Karpas-422 (cell line): Measurements from ENCODE around the gene ISOC1. TPM values are rescaled to one million over a fixed set of nuclear protein-coding genes. Genes with fewer than 3 reads are reported as not detected.

Experiments
- DNase-seq: peaks from one replicate; pipeline ENCODE4 v3.0.0-alpha.2; 2015
- H2AFZ ChIP-seq: fragments of 200-600 bp; sonication (generic); 2 replicates; pipeline ENCODE4 v1.6.1; 2014; ENCODE audit warnings: antibody characterized with exemption, low read length, mixed read lengths
- H3K27ac ChIP-seq: fragments of 200-600 bp; sonication (generic); 2 replicates; pipeline ENCODE4 v1.5.1; 2014; ENCODE audit warnings: mild to moderate bottlenecking, low read length, moderate library complexity
- H3K27me3 ChIP-seq: fragments of 200-600 bp; sonication (generic); 2 replicates; pipeline ENCODE4 v1.6.1; 2014; ENCODE audit warnings: low read length, mixed read lengths
- H3K36me3 ChIP-seq: fragments of 200-600 bp; sonication (generic); 2 replicates; pipeline ENCODE4 v1.6.1; 2014; ENCODE audit warnings: low read length, mixed read lengths; ENCODE audit not compliant: insufficient read depth
- H3K4me1 ChIP-seq: fragments of 200-600 bp; sonication (generic); 2 replicates; pipeline ENCODE4 v1.6.1; 2014; ENCODE audit warnings: mild to moderate bottlenecking, low read length, mixed read lengths
- H3K4me2 ChIP-seq: fragments of 200-600 bp; sonication (generic); 2 replicates; pipeline ENCODE4 v1.6.1; 2014; ENCODE audit warnings: low read length, low read depth, mild to moderate bottlenecking; ENCODE audit not compliant: poor library complexity, severe bottlenecking
- H3K4me3 ChIP-seq: fragments of 200-600 bp; sonication (generic); 2 replicates; pipeline ENCODE4 v1.5.1; 2014; ENCODE audit warnings: mild to moderate bottlenecking, antibody characterized with exemption, low read length, mixed read lengths
- H3K79me2 ChIP-seq: fragments of 200-600 bp; sonication (generic); 2 replicates; pipeline ENCODE4 v1.6.1; 2014; ENCODE audit warnings: mild to moderate bottlenecking, low read length, mixed read lengths
- H3K9ac ChIP-seq: fragments of 200-600 bp; sonication (generic); 2 replicates; pipeline ENCODE4 v1.6.0; 2014; ENCODE audit warnings: low read length
- H3K9me2 ChIP-seq: fragments of 200-600 bp; sonication (generic), shearing (Covaris generic); replicated peaks from 2 replicates; pipeline ENCODE4 v1.6.0; 2014; ENCODE audit warnings: mild to moderate bottlenecking, low read length, moderate library complexity; ENCODE audit not compliant: insufficient read depth
- H3K9me3 ChIP-seq: fragments of 300-700, 200-600 bp; sonication (generic); 2 replicates; pipeline ENCODE4 v1.6.1; 2014; ENCODE audit warnings: low read length, mixed read lengths
- H4K20me1 ChIP-seq: fragments of 200-600 bp; sonication (generic); 2 replicates; pipeline ENCODE4 v1.6.1; 2014; ENCODE audit warnings: mild to moderate bottlenecking, antibody characterized with exemption, low read length, low read depth; ENCODE audit not compliant: insufficient read depth
- small RNA-seq: library from RNA; depleted of rRNA; stranded (forward); fragments of <200 nt; gene quantifications from one replicate; pipeline ENCODE3, GENCODE V24; 2014
- total RNA-seq: library from RNA; depleted of rRNA; stranded (reverse); fragments of >200 nt; shearing (Covaris generic); gene quantifications from 2 replicates; pipeline ENCODE4 v1.2.3, GENCODE V29; 2014; ENCODE audit warnings: low replicate concordance; rRNA removed

Gene ISOC1
- total RNA-seq, 1 experiment from 2014 or later, result 20.3 TPM

DNA sequence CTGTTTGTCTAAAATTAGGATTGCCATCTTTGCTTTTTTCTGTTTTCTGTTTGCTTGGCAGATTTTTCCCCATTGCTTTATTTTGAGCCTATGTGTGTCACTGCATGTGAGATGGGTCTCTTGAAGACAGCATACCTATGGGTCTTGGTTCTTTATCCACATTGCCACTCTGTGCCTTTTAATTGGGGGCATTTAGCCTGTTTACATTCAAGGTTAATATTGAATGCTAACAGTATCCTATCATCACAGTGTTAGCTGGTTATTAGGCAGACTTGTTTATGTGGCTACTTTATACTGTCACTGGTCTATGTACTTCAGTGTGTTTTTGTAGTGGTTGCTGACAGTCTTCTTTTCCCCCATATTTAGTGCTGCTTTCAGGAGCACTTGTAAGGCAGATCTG is 67.3 kb downstream of the ISOC1 start:
- H3K9ac ChIP-seq, result no peak overlapping the region
- H3K4me3 ChIP-seq, result no peak overlapping the region
- H3K4me1 ChIP-seq, result no peaks in the 10 kb centered on the region
- no peaks in the 10 kb centered on the region for H3K27me3 ChIP-seq
- no peaks in the 10 kb centered on the region for H4K20me1 ChIP-seq
- H3K36me3 ChIP-seq, result no peaks in the 10 kb centered on the region
- no peak overlapping the region for H3K27ac ChIP-seq
- DNase-seq, result peak; percentile 21
- no peak overlapping the region for H2AFZ ChIP-seq
- H3K79me2 ChIP-seq, result no peaks in the 10 kb centered on the region
- no peak overlapping the region for H3K4me2 ChIP-seq
- no peaks in the 10 kb centered on the region for H3K9me3 ChIP-seq
- no peaks in the 10 kb centered on the region for H3K9me2 ChIP-seq

Small RNA genes within 50 kb of the gene (small RNA-seq; reads per million reads assigned to genes)
- not detected for gene MIR4633

Other genes with a start within 250 kb of the ISOC1 start
- not detected in 2 replicates for gene SLC27A6, start 129.3 kb upstream of the ISOC1 start, total RNA-seq